ENCODE data around the gene ZNF214.

ZNF214 gene

GRCh38 chr11:7020183-7020917 lies at the start of gene ZNF214, which contains the start of gene NLRP14:
Gene ZNF214, minus strand, starts transcription at chr11:7020346. Its CDS starts 17,511 bp downstream, at chr11:7002835.
Gene NLRP14, plus strand, starts transcription at chr11:7020479. Its CDS starts 18,108 bp downstream, at chr11:7038587.
- DNase-seq (ENCODE audit: low spot score) (peak; percentile 75), FAIRE-seq (peak; percentile 26)

DNA sequence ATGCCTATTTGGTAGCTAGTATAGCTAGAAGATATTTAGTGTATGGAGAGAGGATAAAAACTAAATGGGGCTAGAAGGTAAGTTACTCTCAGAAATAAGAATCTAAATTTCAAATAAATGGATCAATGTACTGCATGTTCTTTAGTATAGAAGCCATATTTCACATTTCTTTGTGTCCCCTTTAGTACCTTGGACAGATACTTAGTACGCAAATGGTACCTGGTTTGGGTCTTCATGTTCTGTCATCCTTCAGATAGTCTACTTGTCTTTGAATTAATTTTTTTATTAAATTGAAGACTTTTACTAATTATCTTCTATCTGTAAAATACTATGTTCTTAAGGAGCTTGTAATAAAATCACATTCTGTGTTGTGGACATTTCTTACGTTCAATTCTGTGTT lies 42.4 kb upstream of the ZNF214 start:
- no peak for FAIRE-seq

GRCh38 chr11:7060868-7061267 lies 40.7 kb upstream of the ZNF214 start:
- DNase-seq (ENCODE audit: low spot score) (no peak), FAIRE-seq (no peak)

More for the DNA sequence above, 42.4 kb upstream of the ZNF214 start:
- no peak for DNase-seq (ENCODE audit: low spot score)

DNA sequence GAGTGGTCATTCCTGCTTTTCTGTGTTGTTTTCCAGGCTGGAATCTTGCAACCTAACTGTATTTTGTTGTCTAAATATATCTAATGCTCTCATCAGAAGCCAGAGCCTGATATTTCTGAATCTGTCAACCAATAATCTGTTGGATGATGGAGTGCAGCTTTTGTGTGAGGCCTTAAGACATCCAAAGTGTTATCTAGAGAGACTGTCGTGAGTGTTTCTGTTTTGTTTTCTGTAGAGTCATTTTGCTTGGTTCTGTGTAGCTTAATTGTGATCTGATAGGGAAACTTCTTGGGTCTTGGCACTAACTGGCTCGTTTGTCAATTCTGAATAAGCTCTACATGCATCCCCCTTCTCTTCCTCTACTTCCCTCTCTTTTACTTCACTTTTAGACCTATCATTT lies 37.5 kb upstream of the ZNF214 start:
- no peak for FAIRE-seq
- no peak for DNase-seq (ENCODE audit: low spot score)

DNA sequence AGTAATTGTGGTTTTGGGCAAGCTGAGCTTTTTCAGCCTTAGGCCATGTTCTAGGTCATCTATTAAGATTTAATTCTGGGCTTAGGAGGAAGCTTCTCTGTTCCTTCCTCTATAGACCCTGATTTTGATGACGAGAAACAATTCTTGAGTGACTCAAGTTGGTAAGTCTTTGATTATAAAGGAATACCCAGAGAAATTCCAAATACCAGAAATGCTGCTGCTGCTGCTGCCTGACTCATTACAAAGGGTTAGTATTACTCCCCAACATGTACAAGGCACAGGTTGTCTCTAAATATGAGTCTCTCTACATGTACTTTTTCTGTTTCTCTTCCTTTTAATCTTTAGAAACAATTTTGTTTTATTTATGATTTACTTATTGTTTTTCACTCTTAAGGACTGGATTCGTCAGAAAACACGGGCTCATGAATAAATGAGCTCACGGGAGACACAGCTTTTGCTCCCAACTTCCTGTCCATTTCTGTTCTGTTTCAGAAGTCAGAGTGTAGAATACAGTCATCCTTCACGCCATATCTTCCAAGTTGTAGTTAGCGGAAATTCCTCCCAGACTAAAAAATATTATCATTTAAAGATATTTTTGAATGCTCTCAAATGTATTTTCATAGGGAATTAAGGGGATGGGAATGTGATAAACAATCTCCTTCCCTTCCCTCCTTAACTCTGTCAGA lies 36.8 kb upstream of the ZNF214 start:
- FAIRE-seq (no peak), DNase-seq (ENCODE audit: low spot score) (no peak)

GRCh38 chr11:7050191-7050590 lies 30.0 kb upstream of the ZNF214 start:
- FAIRE-seq (no peak), DNase-seq (ENCODE audit: low spot score) (no peak)

GRCh38 chr11:7046474-7047175 lies 26.5 kb upstream of the ZNF214 start:
- FAIRE-seq (no peak), DNase-seq (ENCODE audit: low spot score) (no peak)

DNA sequence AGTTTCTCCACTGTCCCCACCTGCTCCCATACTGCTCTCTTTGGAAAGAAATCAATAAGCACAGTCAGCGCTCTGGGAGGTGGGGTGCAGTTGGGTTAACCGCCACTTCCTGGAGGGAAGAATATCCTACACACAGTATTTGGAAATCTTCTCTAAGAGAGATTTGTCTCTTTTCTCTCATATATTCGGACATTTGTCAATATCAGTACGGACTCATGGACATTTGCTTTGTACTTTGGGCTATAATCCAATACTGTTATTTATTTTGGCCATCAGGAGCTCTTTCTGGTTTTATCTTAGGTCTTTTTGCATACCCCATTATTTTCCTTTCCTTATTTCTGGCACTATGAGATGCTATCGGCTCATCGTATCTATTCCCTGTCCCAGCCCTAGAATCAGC lies 13.9 kb upstream of the ZNF214 start:
- FAIRE-seq, result no peak
- DNase-seq (ENCODE audit: low spot score), result no peak

DNA sequence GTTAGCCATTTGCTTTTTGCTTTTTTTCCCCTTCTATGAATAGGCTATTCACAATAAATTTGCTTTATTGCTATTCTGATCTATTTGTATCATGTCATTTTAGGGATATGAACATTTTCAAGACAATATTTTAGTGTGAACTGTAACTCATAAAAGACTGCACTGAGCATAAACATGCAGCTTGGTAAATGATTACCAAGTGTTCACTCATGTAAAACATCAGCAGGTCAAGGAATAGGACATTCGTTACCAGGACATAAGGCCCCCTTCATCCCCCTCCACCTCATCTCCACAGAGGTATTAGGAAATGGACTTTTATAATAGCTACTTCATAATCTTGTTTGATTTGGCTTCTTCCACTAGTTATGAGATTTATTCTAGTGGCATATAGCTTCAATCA lies 12.5 kb upstream of the ZNF214 start:
- DNase-seq (ENCODE audit: low spot score) (no peak), FAIRE-seq (no peak)

GRCh38 chr11:7031471-7031871 lies 11.3 kb upstream of the ZNF214 start:
- no peak for DNase-seq (ENCODE audit: low spot score)

GRCh38 chr11:7030836-7031235 lies 10.7 kb upstream of the ZNF214 start:
- no peak for FAIRE-seq
- DNase-seq (ENCODE audit: low spot score), result no peak

More at GRCh38 chr11:7031471-7031871, 11.3 kb upstream of the ZNF214 start:
- no peak for FAIRE-seq

GRCh38 chr11:7028141-7028540 lies 8.0 kb upstream of the ZNF214 start:
- DNase-seq (ENCODE audit: low spot score), result no peak
- FAIRE-seq, result no peak

GRCh38 chr11:7021318-7021717 lies 1.2 kb upstream of the ZNF214 start:
- no peak for FAIRE-seq

GRCh38 chr11:7019500-7020182 lies 505 bp downstream of the ZNF214 start:
- no peak for DNase-seq (ENCODE audit: low spot score)
- FAIRE-seq, result no peak

More at GRCh38 chr11:7021318-7021717, 1.2 kb upstream of the ZNF214 start:
- no peak for DNase-seq (ENCODE audit: low spot score)

GRCh38 chr11:7016011-7016410 lies 4.1 kb downstream of the ZNF214 start:
- no peak for FAIRE-seq
- no peak for DNase-seq (ENCODE audit: low spot score)

DNA sequence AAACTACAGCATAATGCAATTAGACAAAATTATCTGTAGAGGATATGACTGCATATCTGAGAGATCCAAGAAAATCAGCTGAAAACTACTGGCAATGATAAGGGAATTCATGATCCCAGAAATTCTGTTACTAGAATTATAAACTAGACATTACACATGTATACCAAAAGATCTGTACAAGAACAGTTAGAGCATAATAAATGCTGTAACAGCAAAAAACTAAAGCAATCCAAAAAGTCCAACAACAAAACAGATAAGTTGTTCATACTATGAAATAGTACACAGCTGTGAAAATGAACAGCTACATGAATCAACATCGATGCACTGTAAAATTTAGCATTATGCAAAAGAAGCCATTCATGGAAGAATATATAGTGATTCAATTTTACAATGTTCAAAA lies 6.0 kb downstream of the ZNF214 start:
- no peak for FAIRE-seq
- no peak for DNase-seq (ENCODE audit: low spot score)

GRCh38 chr11:7004482-7004881 lies 15.7 kb downstream of the ZNF214 start:
- DNase-seq (ENCODE audit: low spot score) (peak; percentile 33), FAIRE-seq (no peak)

GRCh38 chr11:6995703-6996102 lies 24.4 kb downstream of the ZNF214 start:
- DNase-seq (ENCODE audit: low spot score), result no peak
- FAIRE-seq, result no peak

DNA sequence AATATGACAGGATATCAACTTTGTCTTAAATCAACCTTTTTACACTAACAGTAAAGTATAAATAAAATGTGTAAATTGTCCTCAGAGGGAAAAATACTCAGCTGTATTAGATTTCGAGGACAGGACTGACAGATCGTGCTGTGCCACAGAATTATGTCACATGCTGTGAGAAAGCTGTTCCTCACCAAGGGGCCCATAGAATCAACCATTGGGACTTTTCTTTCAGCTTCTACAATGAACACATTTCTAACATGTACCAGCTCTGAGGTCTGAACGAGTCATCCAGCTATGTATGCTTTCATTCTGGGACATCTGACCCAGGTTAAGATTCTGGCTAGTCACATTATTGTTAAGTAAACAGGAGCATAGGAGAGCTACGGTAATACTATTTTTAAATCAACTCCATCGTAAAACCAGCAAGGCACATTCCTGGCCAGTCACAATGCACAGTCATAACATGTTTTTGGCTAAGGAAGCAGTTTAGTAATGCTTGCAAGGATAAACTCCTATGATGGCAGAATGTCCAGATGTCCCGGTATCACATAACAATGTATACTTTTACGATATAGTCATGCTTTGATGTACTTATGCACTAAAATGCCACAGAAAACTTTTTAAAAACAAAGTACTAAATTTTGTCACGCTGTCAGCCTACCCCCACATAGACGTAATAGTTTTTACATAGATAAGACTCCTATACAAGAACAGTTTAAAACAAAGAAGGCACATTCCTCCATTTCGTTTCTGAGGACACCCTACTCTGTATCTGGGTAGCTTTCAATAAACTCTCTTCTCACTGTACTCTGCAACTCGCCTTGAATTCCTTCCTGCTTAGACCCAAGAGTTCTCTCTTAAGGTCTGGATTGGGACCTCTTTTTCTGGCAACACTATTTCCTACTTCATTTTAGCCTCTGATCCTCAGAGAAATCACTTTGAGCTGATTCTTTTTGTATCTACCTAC lies 27.4 kb downstream of the ZNF214 start:
- FAIRE-seq (no peak), DNase-seq (ENCODE audit: low spot score) (no peak)

GRCh38 chr11:6992026-6992425 lies 28.1 kb downstream of the ZNF214 start:
- FAIRE-seq (no peak), DNase-seq (ENCODE audit: low spot score) (no peak)

Data from RCC 7860 (cell line).